HG02973 (cell line): Measurements from ENCODE around the gene CSMD2.

Experiments
- ATAC-seq: cut with Tn5 transposase; IDR thresholded peaks from one replicate; pipeline ENCODE4 v1.9.1; 2021; ENCODE audit warnings: moderate library complexity; ENCODE audit not compliant: unreplicated experiment

Gene CSMD2

DNA sequence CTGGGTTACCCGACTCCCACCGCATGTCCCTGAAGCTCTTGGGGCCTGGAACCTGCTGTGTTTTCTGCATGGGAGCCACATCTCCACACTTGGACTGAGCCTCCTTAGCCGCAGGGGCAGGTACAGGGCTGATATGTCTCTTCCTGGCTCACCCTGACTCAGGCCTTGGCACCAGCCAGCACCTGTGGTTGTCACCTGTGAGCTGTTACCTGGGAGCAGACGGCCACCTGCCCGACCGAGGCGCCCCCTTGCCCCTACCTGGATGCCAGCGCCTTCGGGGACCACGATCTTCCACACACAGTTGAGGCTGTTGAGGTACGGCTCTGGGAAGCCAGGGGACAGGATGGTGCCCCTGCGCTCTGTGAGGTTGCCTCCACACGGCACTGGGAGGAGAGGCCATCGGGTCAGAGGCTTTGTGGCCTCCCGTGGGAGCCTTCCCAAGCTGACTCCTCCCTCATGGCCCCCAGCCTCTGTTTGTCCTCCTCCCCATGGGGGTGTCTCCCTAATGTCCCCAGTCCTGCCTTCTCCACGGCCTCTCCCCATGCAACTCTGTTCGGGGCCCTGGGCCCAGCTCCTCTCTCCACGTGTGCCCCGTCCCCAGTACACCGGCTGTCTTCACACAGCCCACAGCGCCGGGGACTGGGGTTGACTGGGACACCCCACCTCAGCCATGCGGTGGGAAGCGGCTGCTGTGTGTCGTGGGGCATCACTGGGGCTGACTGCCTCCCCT, 540.6 kb downstream of the CSMD2 start:
- ATAC-seq = no peak

- ATAC-seq = no peak
These were observed 541.2 kb downstream of the CSMD2 start for GRCh38 chr1:33623811-33624210.

DNA sequence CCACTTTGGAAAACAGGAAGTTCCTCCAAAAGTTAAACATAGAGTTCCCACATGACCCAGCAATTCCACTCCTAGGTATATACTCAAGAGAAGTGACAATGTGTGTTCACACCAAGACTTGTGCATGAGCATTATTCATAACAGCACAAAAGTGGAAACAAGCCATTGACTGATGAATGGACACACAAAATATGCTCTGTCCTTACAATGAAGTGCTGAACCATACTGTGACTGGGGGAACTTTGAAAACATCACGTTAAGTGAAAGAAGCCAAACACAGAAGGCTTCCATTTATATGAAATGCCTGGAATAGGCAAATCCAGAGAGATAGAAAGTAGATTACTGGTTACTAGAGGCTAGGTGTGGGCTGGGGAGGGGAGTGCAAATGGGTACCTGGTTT, 542.3 kb downstream of the CSMD2 start:
- ATAC-seq = no peak

GRCh38 chr1:33618636-33619035, 546.4 kb downstream of the CSMD2 start:
- ATAC-seq = no peak

DNA sequence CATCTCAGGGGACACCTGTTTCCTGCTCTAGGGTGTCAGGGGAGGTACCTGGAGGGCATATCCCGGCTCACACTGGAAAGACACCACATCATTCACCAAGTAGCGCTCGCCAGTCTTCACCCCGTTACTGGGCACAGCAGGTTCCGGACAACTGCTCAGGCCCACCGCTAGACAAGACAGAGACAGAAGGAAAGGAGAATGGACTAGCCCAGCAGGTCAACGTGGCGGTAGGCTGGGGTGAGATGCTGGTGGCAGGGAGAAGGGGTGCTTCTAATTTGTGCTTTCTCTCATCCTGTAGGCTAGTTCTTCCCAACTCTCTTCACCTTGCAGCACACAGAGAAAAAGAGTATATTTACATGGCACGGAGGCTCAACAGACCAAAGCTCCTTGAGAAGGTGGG, 547.6 kb downstream of the CSMD2 start:
- no peak for ATAC-seq

DNA sequence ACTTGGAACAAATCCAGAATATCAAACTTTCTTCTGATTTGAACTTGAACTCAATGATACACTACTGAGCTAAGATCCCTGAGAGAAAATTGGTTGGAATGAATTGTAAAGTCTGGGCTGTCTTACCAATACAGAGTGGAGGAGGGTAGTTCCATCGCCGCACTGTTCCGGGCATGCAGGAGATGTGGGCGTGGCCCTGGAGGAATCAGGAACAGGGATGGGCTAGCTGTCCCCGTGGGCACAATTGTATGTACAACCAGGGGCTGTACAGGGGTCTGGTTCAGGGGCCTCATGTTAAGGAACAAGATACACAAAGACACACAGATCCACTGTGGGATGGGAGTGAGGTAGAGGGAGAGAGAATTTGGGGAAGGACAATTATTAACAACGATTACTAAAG, 548.2 kb downstream of the CSMD2 start:
- ATAC-seq = no peak

GRCh38 chr1:33615546-33615945, 549.5 kb downstream of the CSMD2 start:
- no peak for ATAC-seq

GRCh38 chr1:33610864-33611455, 554.1 kb downstream of the CSMD2 start:
- no peak for ATAC-seq

- ATAC-seq = no peak
These were observed 554.6 kb downstream of the CSMD2 start for GRCh38 chr1:33610391-33610790.

GRCh38 chr1:33609739-33610138, 555.3 kb downstream of the CSMD2 start:
- ATAC-seq = no peak

DNA sequence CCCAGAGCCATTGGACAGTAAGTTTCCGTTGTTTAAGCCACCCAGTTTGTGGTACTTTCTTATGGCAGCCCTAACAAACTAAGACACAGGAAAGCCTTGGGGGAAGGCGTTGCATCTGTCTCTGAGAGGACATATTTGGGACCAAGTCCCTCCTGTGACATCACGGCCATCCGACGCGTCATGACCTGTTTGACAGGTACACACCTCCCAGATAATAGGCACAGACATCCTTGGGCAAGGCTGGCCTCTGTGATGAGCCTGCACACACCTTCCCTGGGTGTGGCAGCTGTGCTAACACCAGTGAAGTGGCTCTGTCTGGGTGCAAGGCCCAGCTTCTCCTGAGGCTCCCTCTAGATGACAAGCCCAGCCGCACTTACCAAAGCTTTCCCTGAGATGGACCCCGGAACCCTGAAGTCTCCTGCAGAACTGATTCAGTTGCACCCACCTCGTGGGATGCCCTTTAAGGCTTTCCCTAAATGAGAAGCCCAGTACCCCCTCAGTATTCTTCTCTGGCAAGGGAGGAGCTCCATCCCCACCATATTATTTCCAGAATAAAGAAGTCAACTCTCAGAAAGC, 556.1 kb downstream of the CSMD2 start:
- ATAC-seq = no peak

- ATAC-seq = no peak
These were observed 557.5 kb downstream of the CSMD2 start for GRCh38 chr1:33607444-33608005.

DNA sequence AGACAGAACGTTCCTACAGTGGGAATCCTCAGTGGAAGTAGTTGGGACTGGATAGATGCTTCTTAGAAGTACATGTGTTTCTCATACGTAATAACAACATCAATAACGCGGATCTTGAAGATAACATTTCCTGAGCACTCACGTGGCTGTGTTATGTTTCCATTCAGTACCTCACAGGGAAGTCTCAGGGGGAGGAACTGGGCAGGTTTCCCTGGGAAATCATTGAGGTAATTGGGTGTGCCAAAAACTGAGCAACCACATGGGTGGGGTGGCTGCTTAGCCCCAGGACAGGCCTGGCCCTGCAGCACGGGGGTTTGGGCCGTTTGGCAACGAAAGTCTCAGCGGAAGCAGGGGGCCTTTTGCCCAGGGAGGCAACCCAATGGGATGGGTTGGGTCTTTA, 558.8 kb downstream of the CSMD2 start:
- ATAC-seq = no peak

DNA sequence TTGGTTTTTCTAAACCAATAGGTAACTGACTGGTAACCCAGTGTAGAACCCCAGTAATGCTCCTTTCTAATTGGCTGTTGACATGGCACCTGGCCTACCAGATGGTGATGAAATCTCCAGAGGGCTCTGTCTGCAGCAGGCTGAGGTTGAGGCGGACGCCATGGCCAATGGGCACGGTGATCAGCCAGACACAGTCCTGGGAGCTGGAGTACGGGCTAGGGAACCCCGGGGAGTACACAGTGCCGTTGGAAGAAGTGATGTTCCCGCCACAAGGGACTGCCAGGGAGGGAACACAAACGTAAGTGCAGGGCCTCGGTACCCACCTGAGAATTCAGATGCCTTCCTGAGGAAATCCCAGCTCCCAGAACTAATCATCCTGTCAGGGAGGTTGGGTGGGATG, 562.8 kb downstream of the CSMD2 start:
- no peak for ATAC-seq

- ATAC-seq = no peak
These were observed 563.3 kb downstream of the CSMD2 start for GRCh38 chr1:33601751-33602150.

GRCh38 chr1:33599516-33600115, 565.4 kb downstream of the CSMD2 start:
- no peak for ATAC-seq

GRCh38 chr1:33588726-33589125, 576.3 kb downstream of the CSMD2 start:
- ATAC-seq = no peak

DNA sequence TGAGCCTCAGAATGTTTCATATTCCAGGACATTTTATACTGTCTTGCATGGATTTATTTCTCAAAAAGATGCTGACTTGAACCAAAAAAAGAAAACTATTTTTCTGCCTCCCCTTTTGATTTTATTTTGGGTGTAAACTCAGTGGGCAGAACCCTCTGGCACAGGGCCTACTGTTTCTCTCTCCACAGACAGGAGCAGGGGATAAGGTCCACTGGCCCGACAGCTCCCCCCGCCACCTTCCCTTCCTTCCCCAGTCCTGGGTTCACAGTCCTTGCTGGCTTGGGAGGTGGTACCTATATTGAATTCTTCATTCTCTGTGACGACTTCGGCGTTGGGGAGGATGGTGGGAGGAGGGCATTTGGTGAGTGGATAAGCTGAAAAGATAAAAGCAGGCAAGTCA, 578.2 kb downstream of the CSMD2 start:
- ATAC-seq = no peak

DNA sequence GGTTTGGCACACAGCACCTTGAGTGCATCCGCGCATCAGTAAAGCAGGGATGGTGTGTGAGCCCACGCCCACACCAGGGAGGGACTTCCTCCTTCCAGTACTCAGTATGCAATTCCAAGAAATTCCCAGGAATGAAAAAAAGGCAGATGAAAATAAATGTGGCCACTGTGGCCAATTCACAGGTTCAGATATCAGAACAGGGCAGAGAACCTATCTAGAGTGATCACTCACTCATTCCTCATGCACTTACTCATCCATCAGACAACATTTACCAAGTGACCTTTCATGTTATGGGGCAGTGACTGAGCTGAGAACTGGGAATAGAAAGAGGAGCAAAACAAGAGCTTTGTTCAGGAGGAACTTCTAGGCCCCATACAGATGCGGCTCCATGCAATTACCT, 578.9 kb downstream of the CSMD2 start:
- ATAC-seq = no peak

- ATAC-seq = no peak
These were observed 581.5 kb downstream of the CSMD2 start for GRCh38 chr1:33583567-33583966.

DNA sequence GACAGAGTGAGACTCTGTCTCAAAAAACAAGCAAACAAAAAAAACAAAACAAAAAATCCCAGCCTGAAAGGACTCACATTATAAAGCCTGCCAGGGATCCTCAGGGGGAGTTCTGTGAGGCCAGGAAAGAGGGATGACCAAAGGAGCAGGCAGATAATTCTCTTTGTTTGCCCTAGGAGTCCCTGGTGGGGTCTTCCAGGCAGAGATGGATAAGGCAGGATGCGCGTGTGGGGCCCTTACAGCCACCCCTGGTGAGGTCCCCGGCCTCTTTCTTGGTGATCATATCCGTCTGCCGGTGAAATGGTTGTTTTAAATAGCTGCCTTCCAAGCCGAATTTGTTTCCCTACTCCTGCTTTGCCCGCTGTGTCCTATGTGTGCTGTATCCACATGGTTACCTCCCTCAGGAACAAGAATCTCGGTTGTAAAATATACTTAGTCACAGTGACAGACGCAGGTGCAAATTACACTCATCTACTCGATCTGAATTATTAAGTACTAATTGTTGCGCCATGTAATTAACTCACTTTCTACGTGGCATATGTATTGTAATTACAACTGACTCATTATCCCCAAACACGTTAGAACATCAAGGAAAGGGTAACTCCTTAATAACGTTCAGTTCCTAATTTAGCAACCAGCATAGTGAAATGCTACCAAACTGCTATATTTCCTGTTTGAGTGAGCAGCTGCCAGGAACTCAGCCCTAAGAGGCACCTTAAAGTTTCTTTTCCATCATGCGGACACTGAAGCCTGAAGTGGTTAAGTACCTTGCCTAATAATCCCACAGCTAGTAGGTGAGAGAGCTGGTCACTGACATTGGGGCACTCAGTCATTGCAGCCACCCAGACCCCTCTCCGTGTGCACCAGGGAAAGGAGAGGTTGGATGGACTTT, 586.2 kb downstream of the CSMD2 start:
- no peak for ATAC-seq
